ENCODE data around the gene TTC33.

Gene TTC33

GRCh38 chr5:40501711-40502444 is 253.9 kb downstream of the TTC33 start:
- no peak for DNase-seq

GRCh38 chr5:40499518-40500273 is 256.1 kb downstream of the TTC33 start:
- DNase-seq = no peak

- DNase-seq = no peak
Observed at GRCh38 chr5:40499007-40499406, 256.8 kb downstream of the TTC33 start.

- DNase-seq = no peak
Observed at GRCh38 chr5:40497573-40497972, 258.2 kb downstream of the TTC33 start.

- no peak for DNase-seq
Observed at GRCh38 chr5:40495237-40495635, 260.5 kb downstream of the TTC33 start.

GRCh38 chr5:40494631-40495236 is 261.0 kb downstream of the TTC33 start:
- DNase-seq = no peak

- no peak for DNase-seq
Observed at GRCh38 chr5:40492056-40492455, 263.7 kb downstream of the TTC33 start.

GRCh38 chr5:40491644-40492043 is 264.1 kb downstream of the TTC33 start:
- no peak for DNase-seq

GRCh38 chr5:40490464-40491111 is 265.2 kb downstream of the TTC33 start:
- DNase-seq = no peak

- DNase-seq = no peak
Observed at GRCh38 chr5:40489421-40489820, 266.3 kb downstream of the TTC33 start.

- peak; percentile 46 for DNase-seq
Observed at GRCh38 chr5:40486437-40487275, 269.1 kb downstream of the TTC33 start.

- no peak for DNase-seq
Observed at GRCh38 chr5:40485021-40485998, 270.5 kb downstream of the TTC33 start.

GRCh38 chr5:40484495-40484894 is 271.3 kb downstream of the TTC33 start:
- DNase-seq = no peak

- DNase-seq = no peak
Observed at GRCh38 chr5:40483316-40483715, 272.4 kb downstream of the TTC33 start.

GRCh38 chr5:40481241-40481640 is 274.5 kb downstream of the TTC33 start:
- no peak for DNase-seq

- peak; percentile 17 for DNase-seq
Observed at GRCh38 chr5:40480392-40480791, 275.4 kb downstream of the TTC33 start.

GRCh38 chr5:40479939-40480338 is 275.8 kb downstream of the TTC33 start:
- DNase-seq = no peak

- DNase-seq = no peak
Observed at GRCh38 chr5:40478766-40479165, 277.0 kb downstream of the TTC33 start.

GRCh38 chr5:40477856-40478546 is 277.8 kb downstream of the TTC33 start:
- DNase-seq = no peak

GRCh38 chr5:40475561-40475960 is 280.2 kb downstream of the TTC33 start:
- DNase-seq = no peak

GRCh38 chr5:40474250-40474649 is 281.5 kb downstream of the TTC33 start:
- DNase-seq = no peak
